ENCODE results near the gene RPS6KB2.

GRCh38 chr11:67440229-67441097, 12.2 kb downstream of the RPS6KB2 start:
- TF ChIP-seq CTCF (IDR thresholded peaks at IDR 0.05; ENCODE audit: poor library complexity, severe bottlenecking): no peak
- no peak for TF ChIP-seq REST (IDR thresholded peaks at IDR 0.05; ENCODE audit: borderline replicate concordance)
- no peak for TF ChIP-seq POLR2AphosphoS5 (IDR thresholded peaks at IDR 0.05)
- no peak for TF ChIP-seq EZH2 (IDR thresholded peaks at IDR 0.05; ENCODE audit: borderline replicate concordance, insufficient read depth, low read length, poor library complexity, severe bottlenecking)
- TF ChIP-seq TAF1 (IDR thresholded peaks at IDR 0.05; ENCODE audit: low read depth): no peak
- no peak for TF ChIP-seq EP300 (conservative IDR thresholded peaks at IDR 0.05; ENCODE audit: poor library complexity, severe bottlenecking)
- TF ChIP-seq SMC3 (conservative IDR thresholded peaks at IDR 0.05; ENCODE audit: poor library complexity): no peak
- no peak for TF ChIP-seq RAD21 (conservative IDR thresholded peaks at IDR 0.05)
